Kidney (tissue), 14 donors: ENCODE results near the gene SLC25A13. TPM values are rescaled to one million over a fixed set of nuclear protein-coding genes. Genes with fewer than 3 reads are reported as not detected.

Source experiments
- DNase-seq, 5 donors: peaks; one replicate each; pipeline ENCODE4 v3.0.0-alpha.2; 2013 to 2020
- FAIRE-seq: peaks from 2 replicates; lab custom pipeline; 2012; peaks lifted over from hg19 to GRCh38; lab: Jason Lieb, UNC
- H3K27ac ChIP-seq, 2 donors: one replicate each; pipeline ENCODE4 v1.7.0; 2013; ENCODE audit warnings: low read depth in 2 of 2, low read length in 2 of 2, inconsistent platforms in 1 of 2
- H3K27me3 ChIP-seq: one replicate; pipeline ENCODE4 v1.7.1; 2013; ENCODE audit warnings: low read length, inconsistent platforms; ENCODE audit not compliant: control insufficient read depth, insufficient read depth
- H3K36me3 ChIP-seq, 3 donors: one replicate each; pipeline versions ENCODE4 v1.7.0 to v1.7.1; 2013; ENCODE audit warnings: low read length in 3 of 3, control low read depth in 1 of 3, inconsistent platforms in 1 of 3; ENCODE audit not compliant: insufficient read depth in 3 of 3, control insufficient read depth in 2 of 3
- H3K4me1 ChIP-seq, 3 donors: one replicate each; pipeline versions ENCODE4 v1.7.0 to v1.7.1; 2013; ENCODE audit warnings: low read length in 3 of 3, inconsistent platforms in 1 of 3, low read depth in 1 of 3; ENCODE audit not compliant: control insufficient read depth in 2 of 3, insufficient read depth in 2 of 3
- H3K4me3 ChIP-seq, 3 donors: one replicate each; pipeline versions ENCODE4 v1.7.0 to v1.8.1; 2013; ENCODE audit warnings: low read length in 3 of 3, control low read depth in 1 of 3, inconsistent platforms in 1 of 3
- H3K9ac ChIP-seq, 3 donors: one replicate each; pipeline versions ENCODE4 v1.7.0 to v1.7.1; 2013; ENCODE audit warnings: low read length in 3 of 3, control low read depth in 1 of 3, inconsistent platforms in 1 of 3
- H3K9me3 ChIP-seq, 3 donors: one replicate each; pipeline versions ENCODE4 v1.7.0 to v1.7.1; 2013; ENCODE audit warnings: low read length in 3 of 3, control low read depth in 1 of 3, inconsistent platforms in 1 of 3; ENCODE audit not compliant: control insufficient read depth in 2 of 3, insufficient read depth in 1 of 3
- intact Hi-C: fragments of 100-400 bp; cut with DNase I; formaldehyde crosslinking; loops from one replicate; pipeline ENCODE4 v1.11.1; 2022
- polyA plus RNA-seq: library from polyadenylated mRNA; stranded (reverse); fragments of 350-450 nt; fragmentation: Illumina TruSeq; extraction: RNeasy Lipid Tissue Mini Kit (QIAGEN cat#74804); gene quantifications from one replicate; pipeline ENCODE4 v1.2.3, GENCODE V29; 2014; ENCODE audit warnings: low read depth, low replicate concordance; ENCODE audit not compliant: insufficient read depth
- total RNA-seq: library from RNA; stranded (reverse); fragmentation: NEBNext Ultra II Directional; extraction: Animal tissue kit (Norgen Biotek cat#: 25700); gene quantifications from one replicate; pipeline ENCODE4 v1.2.1, GENCODE V29; 2021
- TF ChIP-seq, protein P1 (sequence below): IDR thresholded peaks from 3 replicates; pipeline ENCODE4 v1.5.1; 2012; ENCODE audit warnings: mild to moderate bottlenecking, moderate library complexity, borderline replicate concordance; ENCODE audit not compliant: insufficient read depth; ENCODE audit errors: extremely low read depth
- donor health status: control.
- donor health status: control.
- donor health status: control.
- donor health status: control.
- donor health status: control.
- donor health status: DM: yes; HTN: yes; CAD: no.
- donor health status: Normal renal cell carcinoma (clear cell type).

The SLC25A13 gene
- total and polyA plus RNA-seq, 2 donors from 2014 or later: 23.9 to 32.1 TPM

DNA sequence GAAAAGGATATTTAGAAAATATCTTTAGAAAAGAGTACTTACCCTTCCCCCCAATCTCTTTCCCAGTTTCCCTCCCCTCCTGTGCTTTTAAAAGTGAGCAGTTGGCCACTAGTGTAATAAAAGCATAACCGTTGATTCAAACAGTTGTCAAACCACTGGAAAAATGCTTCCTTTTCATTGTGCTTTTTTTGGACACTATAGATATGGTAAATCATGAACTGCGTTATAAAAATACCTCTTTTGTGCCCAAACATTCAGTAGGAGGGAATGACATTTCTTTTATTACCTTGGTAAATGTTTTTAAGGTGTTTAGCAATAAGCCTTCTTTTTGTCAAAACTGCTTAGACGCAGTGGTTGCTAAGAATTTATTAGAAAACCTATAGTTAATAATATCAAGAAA, 232.4 kb downstream of the SLC25A13 start:
- FAIRE-seq: no peak
- Histone ChIP-seq H3K4me3 (no peak overlapping the region), H3K9me3 (no peaks in the 10 kb centered on the region), H3K27ac (no peak overlapping the region), H3K36me3 (no peaks in the 10 kb centered on the region), H3K9ac (no peak overlapping the region), H3K4me1 (no peaks in the 10 kb centered on the region), H3K27me3 (no peaks in the 10 kb centered on the region)
- intact Hi-C loops: no loop called here
- TF ChIP-seq, protein P1, sequence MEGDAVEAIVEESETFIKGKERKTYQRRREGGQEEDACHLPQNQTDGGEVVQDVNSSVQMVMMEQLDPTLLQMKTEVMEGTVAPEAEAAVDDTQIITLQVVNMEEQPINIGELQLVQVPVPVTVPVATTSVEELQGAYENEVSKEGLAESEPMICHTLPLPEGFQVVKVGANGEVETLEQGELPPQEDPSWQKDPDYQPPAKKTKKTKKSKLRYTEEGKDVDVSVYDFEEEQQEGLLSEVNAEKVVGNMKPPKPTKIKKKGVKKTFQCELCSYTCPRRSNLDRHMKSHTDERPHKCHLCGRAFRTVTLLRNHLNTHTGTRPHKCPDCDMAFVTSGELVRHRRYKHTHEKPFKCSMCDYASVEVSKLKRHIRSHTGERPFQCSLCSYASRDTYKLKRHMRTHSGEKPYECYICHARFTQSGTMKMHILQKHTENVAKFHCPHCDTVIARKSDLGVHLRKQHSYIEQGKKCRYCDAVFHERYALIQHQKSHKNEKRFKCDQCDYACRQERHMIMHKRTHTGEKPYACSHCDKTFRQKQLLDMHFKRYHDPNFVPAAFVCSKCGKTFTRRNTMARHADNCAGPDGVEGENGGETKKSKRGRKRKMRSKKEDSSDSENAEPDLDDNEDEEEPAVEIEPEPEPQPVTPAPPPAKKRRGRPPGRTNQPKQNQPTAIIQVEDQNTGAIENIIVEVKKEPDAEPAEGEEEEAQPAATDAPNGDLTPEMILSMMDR: no peak
- DNase-seq: no peak

DNA sequence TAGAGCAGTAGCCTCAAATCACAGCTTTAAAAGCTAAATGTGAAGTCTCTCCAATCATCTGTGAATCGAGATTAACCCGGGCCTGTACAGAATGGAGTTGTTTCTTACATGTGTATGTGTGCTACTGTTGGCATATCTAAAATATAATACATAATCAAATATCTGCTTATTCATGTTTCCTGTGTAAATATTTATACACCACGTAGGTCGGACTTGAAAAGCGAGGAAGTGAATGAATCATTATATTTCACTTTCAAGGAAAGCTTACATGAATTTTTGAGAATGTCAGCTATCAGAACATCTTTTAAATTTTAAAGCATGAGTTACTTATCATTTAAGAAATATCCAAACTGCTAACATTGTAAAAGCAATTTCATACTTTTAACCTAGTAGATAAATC, 233.3 kb downstream of the SLC25A13 start:
- Histone ChIP-seq H3K4me1 (no peaks in the 10 kb centered on the region), H3K27me3 (no peaks in the 10 kb centered on the region), H3K27ac (no peak overlapping the region), H3K36me3 (no peaks in the 10 kb centered on the region), H3K4me3 (no peak overlapping the region), H3K9me3 (no peaks in the 10 kb centered on the region), H3K9ac (no peak overlapping the region)
- TF ChIP-seq, protein P1: no peak
- no peak for FAIRE-seq
- intact Hi-C loops: no loop called here
- no peak for DNase-seq

DNA sequence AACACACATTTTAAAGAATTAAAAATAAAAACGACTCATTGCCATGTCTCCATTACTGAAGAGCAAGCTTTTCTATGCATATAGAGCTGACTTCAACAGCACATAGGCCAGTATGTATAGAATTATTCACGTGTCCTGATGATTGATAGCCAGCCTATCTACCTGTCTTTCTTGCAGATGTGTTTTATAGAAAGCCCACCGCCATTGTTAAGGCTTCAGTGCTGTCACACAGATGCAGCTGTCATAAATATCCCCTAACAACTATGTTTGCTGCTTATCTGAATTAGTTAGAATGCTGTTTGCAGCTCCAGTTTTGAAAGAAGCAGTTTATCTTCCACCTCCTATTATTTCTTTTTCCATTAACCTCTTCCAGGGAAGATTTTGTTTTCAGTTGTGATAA, 235.9 kb downstream of the SLC25A13 start:
- TF ChIP-seq, protein P1: no peak
- H3K4me1 ChIP-seq: no peaks in the 10 kb centered on the region
- no peak overlapping the region for H3K4me3 ChIP-seq
- no peaks in the 10 kb centered on the region for H3K27me3 ChIP-seq
- no peak overlapping the region for H3K9ac ChIP-seq
- no peaks in the 10 kb centered on the region for H3K36me3 ChIP-seq
- intact Hi-C loops: no loop called here
- DNase-seq: no peak
- no peaks in the 10 kb centered on the region for H3K9me3 ChIP-seq
- FAIRE-seq: no peak
- no peak overlapping the region for H3K27ac ChIP-seq

DNA sequence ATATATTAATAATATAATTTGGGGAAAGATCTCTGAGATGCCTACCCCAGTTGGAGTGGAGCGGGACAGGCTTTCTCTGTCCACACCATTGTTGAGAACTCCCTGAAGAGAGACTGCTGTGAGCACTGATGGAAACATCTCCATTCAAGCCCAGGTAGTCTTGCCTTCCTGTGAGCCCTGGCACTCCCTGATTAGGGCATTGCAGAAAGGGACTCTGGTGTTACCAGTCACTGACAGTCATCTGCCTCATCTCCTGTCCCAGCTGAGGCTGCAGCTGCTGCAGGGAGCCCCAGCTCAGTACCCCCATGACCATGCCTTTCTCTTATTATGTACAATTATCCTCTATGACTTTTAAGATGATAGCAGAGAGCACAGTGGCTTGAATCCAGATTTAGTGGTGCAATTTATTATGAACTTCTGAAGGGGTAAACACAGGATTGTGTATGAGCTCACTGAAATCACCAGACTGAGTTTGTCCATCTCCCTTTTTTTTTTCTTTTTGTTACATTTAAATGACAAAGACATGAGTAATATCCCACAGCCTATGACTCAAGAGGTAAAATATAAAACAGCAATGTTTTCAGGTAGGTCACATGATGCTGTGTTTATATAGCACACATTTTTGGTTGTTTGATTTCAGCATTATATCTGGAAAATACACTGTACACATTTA, 236.9 kb downstream of the SLC25A13 start:
- Histone ChIP-seq H3K36me3 (no peaks in the 10 kb centered on the region), H3K27me3 (no peaks in the 10 kb centered on the region), H3K4me3 (no peak overlapping the region), H3K4me1 (no peaks in the 10 kb centered on the region), H3K27ac (no peak overlapping the region), H3K9me3 (no peaks in the 10 kb centered on the region), H3K9ac (no peak overlapping the region)
- intact Hi-C loops: no loop called here
- TF ChIP-seq, protein P1: no peak
- FAIRE-seq (no peak), DNase-seq (no peak)
